OCI-LY3 (cell line): ENCODE data around the gene METTL27.
A peak's percentile ranks its signal among the peaks of the same experiment; 100 is the strongest.

Experiments
- EZH2phosphoT487 ChIP-seq: fragments of 200-600 bp; shearing (Covaris generic); IDR thresholded peaks from 2 replicates; pipeline ENCODE4 v1.6.1; 2018; ENCODE audit warnings: antibody characterized with exemption, mixed run types, low read depth
- TF ChIP-seq, protein P1 (sequence below): fragments of 200-600, 300-600 bp; sonication (generic); IDR thresholded peaks from 2 replicates; pipeline ENCODE4 v1.5.1; 2014; ENCODE audit warnings: antibody characterized with exemption, low read length, low read depth

DNA sequence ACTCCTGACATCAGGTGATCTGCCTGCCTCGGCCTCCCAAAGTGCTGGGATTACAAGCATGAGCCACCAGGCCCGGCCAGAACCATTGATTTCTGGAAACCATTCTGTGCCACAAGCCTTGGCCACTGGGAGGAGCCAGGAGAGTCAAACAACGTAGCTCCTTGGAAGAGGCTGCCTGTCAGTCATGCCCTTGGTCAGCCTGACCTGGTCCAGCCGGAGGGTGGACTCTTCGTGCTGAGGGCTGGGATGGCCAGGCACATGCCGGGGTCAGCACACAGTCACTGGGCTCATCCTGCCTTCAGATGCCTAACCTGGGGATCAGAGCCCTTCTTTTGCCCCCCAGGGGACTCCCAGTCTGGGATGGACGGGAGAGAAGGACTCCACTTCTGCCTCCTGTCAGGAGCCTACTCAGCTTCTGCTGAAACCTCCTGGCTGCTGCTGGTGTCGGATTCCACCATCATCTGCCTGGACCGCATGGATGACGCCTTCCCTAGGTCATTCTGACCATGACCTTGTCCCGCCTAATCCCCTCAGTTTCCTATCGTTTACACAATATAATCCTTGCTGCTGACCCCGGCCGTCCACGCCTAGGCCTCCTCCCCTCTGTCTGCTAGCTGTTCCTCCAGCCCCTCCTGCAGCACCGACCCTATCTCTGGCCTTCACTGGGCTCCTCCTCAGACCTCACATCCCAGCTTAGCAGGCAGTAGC, 49.0 kb upstream of the METTL27 start:
- TF ChIP-seq, protein P1, sequence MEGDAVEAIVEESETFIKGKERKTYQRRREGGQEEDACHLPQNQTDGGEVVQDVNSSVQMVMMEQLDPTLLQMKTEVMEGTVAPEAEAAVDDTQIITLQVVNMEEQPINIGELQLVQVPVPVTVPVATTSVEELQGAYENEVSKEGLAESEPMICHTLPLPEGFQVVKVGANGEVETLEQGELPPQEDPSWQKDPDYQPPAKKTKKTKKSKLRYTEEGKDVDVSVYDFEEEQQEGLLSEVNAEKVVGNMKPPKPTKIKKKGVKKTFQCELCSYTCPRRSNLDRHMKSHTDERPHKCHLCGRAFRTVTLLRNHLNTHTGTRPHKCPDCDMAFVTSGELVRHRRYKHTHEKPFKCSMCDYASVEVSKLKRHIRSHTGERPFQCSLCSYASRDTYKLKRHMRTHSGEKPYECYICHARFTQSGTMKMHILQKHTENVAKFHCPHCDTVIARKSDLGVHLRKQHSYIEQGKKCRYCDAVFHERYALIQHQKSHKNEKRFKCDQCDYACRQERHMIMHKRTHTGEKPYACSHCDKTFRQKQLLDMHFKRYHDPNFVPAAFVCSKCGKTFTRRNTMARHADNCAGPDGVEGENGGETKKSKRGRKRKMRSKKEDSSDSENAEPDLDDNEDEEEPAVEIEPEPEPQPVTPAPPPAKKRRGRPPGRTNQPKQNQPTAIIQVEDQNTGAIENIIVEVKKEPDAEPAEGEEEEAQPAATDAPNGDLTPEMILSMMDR = peak; percentile 17
- TF ChIP-seq EZH2phosphoT487 = no peak
